Fibroblast of the aortic adventitia (primary cell): ENCODE data around the gene TMCC1. TPM values are rescaled to one million over a fixed set of nuclear protein-coding genes. Genes with fewer than 3 reads are reported as not detected.
A peak's percentile ranks its signal among the peaks of the same experiment; 100 is the strongest.

Experiments
- DNase-seq: peaks from one replicate; pipeline ENCODE4 v3.0.0-alpha.2; 2010; ENCODE audit warnings: low read depth
- H3K4me3 ChIP-seq: 2 replicates; pipeline ENCODE4 v1.5.1; 2011; ENCODE audit warnings: low read depth, mild to moderate bottlenecking, control low read depth, low read length, moderate library complexity
- total RNA-seq: library from RNA; depleted of rRNA; stranded (reverse); fragments of >200 nt; gene quantifications from 2 replicates; pipeline ENCODE4 v1.2.3, GENCODE V29; 2012; ENCODE audit warnings: low replicate concordance
- TF ChIP-seq, protein P1 (sequence below): IDR thresholded peaks from 2 replicates; pipeline ENCODE4 v1.5.1; 2011; ENCODE audit warnings: mild to moderate bottlenecking, low read length, control low read depth, inconsistent platforms; ENCODE audit not compliant: insufficient read depth

Gene TMCC1
- total RNA-seq, 1 donor = 16.9 TPM

- H3K4me3 ChIP-seq = no peak overlapping the region
- DNase-seq = no peak
- TF ChIP-seq, protein P1, sequence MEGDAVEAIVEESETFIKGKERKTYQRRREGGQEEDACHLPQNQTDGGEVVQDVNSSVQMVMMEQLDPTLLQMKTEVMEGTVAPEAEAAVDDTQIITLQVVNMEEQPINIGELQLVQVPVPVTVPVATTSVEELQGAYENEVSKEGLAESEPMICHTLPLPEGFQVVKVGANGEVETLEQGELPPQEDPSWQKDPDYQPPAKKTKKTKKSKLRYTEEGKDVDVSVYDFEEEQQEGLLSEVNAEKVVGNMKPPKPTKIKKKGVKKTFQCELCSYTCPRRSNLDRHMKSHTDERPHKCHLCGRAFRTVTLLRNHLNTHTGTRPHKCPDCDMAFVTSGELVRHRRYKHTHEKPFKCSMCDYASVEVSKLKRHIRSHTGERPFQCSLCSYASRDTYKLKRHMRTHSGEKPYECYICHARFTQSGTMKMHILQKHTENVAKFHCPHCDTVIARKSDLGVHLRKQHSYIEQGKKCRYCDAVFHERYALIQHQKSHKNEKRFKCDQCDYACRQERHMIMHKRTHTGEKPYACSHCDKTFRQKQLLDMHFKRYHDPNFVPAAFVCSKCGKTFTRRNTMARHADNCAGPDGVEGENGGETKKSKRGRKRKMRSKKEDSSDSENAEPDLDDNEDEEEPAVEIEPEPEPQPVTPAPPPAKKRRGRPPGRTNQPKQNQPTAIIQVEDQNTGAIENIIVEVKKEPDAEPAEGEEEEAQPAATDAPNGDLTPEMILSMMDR = no peak
Observed at GRCh38 chr3:129610276-129610675, 283.2 kb downstream of the TMCC1 start.

GRCh38 chr3:129609591-129610182 lies 283.8 kb downstream of the TMCC1 start:
- no peak overlapping the region for H3K4me3 ChIP-seq
- peak; percentile 45 for DNase-seq
- TF ChIP-seq, protein P1 = no peak

DNA sequence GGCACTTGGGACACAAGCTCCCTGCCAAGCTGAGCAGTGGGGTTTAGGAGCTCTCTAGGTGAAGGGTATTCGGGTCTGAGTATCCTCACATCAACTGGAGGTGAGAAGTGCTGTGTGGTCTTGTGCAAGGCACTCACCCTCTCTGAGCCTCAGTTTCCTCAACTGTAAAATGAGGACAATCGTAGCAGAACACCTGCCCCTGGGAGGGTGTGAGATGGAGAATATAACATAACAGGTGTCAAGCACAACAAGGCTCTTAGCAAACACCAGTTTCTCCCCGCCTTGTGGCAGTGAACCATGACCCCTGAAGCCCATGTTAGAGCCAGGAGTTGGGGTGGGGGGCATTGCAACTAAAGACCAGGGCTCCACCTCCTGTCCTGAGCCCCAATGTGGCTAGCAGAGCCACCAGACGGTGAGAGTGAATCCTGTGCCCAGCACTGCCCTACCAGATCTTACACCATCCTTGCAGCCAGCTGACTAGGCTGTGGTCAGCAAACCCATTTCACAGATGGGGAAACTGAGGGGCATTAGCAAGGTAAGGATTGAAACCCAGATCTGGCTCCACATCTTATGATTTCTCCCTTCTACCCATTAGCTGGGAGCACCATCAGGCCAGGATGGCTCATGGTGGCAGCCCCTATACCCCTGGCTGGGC lies 284.4 kb downstream of the TMCC1 start:
- no peak overlapping the region for H3K4me3 ChIP-seq
- TF ChIP-seq, protein P1 = no peak
- DNase-seq = no peak

DNA sequence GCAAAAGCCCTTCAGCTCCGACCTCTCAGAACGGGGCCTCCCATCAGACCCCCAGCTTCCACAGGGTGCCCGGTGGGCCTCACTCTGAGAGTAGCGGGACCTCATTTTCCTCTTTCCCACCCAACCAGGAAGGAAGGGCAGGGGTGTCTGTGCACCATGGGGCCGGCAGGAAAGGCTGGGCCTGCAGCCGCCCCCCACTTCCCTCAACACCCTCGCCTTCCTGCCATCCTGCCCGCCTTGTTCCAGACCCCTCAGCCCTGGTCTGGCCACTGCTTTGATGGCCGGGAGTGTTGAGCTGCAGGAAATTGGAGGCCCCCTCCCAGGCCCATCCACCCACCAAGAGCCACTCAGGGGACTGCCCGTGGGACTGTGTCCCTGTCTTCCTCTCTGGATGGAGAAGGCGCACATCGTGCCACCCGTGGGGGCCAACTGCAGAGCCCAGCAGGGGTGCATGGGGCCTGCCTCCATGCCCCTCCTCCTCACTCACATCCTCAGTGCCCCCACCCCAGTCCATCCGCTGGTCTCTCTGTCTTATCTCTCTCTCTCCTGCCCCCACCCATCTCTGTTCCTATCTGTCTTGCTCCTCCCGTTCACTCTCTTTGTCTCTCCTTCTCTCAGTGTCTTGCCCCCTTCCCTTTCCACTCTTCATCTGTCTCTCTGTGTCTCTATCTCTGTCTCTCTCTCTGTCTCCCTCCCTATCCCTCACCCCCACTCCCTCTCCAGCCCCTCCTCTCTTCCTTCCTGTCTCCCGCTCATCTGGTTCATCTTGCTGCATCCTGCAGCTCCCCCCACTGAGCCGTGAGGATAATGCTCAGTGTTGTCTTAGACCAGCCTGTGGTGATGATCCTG lies 285.2 kb downstream of the TMCC1 start:
- TF ChIP-seq, protein P1 = peak; percentile 20
- H3K4me3 ChIP-seq = no peak overlapping the region
- DNase-seq = peak; percentile 46

GRCh38 chr3:129607391-129608068 lies 286.0 kb downstream of the TMCC1 start:
- DNase-seq = no peak
- TF ChIP-seq, protein P1 = no peak
- H3K4me3 ChIP-seq = peak overlapping the region; percentile 66

- peak; percentile 64 for DNase-seq
Observed at GRCh38 chr3:129606636-129607390, 286.7 kb downstream of the TMCC1 start, which contains the start of gene PLXND1. Gene PLXND1, minus strand, starts transcription at chr3:129606676. Its CDS starts 37 bp downstream, at chr3:129606639.

More at GRCh38 chr3:129606636-129607390, 286.7 kb downstream of the TMCC1 start, which contains the start of gene PLXND1:
- H3K4me3 ChIP-seq = peak within 1 kb of the TSS; percentile 88
- TF ChIP-seq, protein P1 = no peak
